Loucy (cell line): ENCODE data around the gene ITGB3.

Experiments used
- H2AFZ ChIP-seq: fragments of 200-600 bp; sonication (generic); 2 replicates; pipeline ENCODE4 v1.6.0; 2016; ENCODE audit warnings: antibody characterized with exemption, mild to moderate bottlenecking, low read length, moderate library complexity
- H3F3A ChIP-seq: fragments of 200-600 bp; 2 replicates; pipeline ENCODE4 v1.6.0; 2016; ENCODE audit warnings: antibody characterized with exemption, low read depth, mild to moderate bottlenecking
- H3K27me3 ChIP-seq: fragments of 200-600 bp; sonication (generic); 2 replicates; pipeline ENCODE4 v1.6.1; 2014; ENCODE audit warnings: low read length, mild to moderate bottlenecking; ENCODE audit not compliant: insufficient read depth, poor library complexity, severe bottlenecking
- H3K36me3 ChIP-seq: fragments of 200-600 bp; sonication (generic); 2 replicates; pipeline ENCODE4 v1.6.1; 2016; ENCODE audit warnings: low read length; ENCODE audit not compliant: insufficient read depth
- H3K4me1 ChIP-seq: fragments of 200-600 bp; sonication (generic); 2 replicates; pipeline ENCODE4 v1.5.1; 2014; ENCODE audit warnings: low read length, mild to moderate bottlenecking; ENCODE audit not compliant: insufficient read depth, poor library complexity, severe bottlenecking
- H3K4me2 ChIP-seq: fragments of 200-600 bp; sonication (generic); 2 replicates; pipeline ENCODE4 v1.6.0; 2014; ENCODE audit warnings: antibody characterized with exemption, low read length, low read depth, mild to moderate bottlenecking; ENCODE audit not compliant: poor library complexity, severe bottlenecking
- H3K4me3 ChIP-seq: fragments of 200-600 bp; sonication (generic); 2 replicates; pipeline ENCODE4 v1.5.1; 2014; ENCODE audit warnings: low read length, mild to moderate bottlenecking, mixed read lengths; ENCODE audit not compliant: poor library complexity, severe bottlenecking
- H3K79me2 ChIP-seq: fragments of 200-600 bp; sonication (generic); 2 replicates; pipeline ENCODE4 v1.6.1; 2014; ENCODE audit warnings: low read length; ENCODE audit not compliant: insufficient read depth
- H3K9ac ChIP-seq: fragments of 200-600 bp; sonication (generic); 2 replicates; pipeline ENCODE4 v1.6.0; 2014; ENCODE audit warnings: mild to moderate bottlenecking, low read depth, low read length, moderate library complexity; ENCODE audit not compliant: poor library complexity, severe bottlenecking
- H3K9me2 ChIP-seq: fragments of 200-600 bp; sonication (generic); replicated peaks from 2 replicates; pipeline ENCODE4 v1.6.1; 2016; ENCODE audit warnings: low read depth, low read length, mixed read lengths
- H3K9me3 ChIP-seq: fragments of 200-600 bp; sonication (generic); 2 replicates; pipeline ENCODE4 v1.6.1; 2014; ENCODE audit warnings: mild to moderate bottlenecking, antibody characterized with exemption, low read length, low read depth; ENCODE audit not compliant: insufficient read depth
- H4K20me1 ChIP-seq: fragments of 200-600 bp; sonication (generic); 2 replicates; pipeline ENCODE4 v1.6.0; 2014; ENCODE audit warnings: antibody characterized with exemption, low read length, mild to moderate bottlenecking; ENCODE audit not compliant: insufficient read depth, poor library complexity, severe bottlenecking
- CTCF ChIP-seq: fragments of 200-600 bp; sonication (generic); conservative IDR thresholded peaks from 2 replicates; pipeline ENCODE4 v1.5.1; 2014; ENCODE audit warnings: mild to moderate bottlenecking, antibody characterized with exemption, low read length
- EZH2phosphoT487 ChIP-seq: fragments of 200-600 bp; IDR thresholded peaks from 2 replicates; pipeline ENCODE4 v1.6.1; 2018; ENCODE audit warnings: antibody characterized with exemption, mild to moderate bottlenecking, moderate library complexity, borderline replicate concordance

Gene ITGB3

GRCh38 chr17:47358652-47359051 is 105.0 kb downstream of the ITGB3 start:
- Histone ChIP-seq H3K4me2 (no peak overlapping the region), H2AFZ (no peak overlapping the region), H4K20me1 (no peaks in the 10 kb centered on the region), H3K9ac (no peak overlapping the region), H3K9me2 (no peaks in the 10 kb centered on the region), H3K9me3 (no peaks in the 10 kb centered on the region), H3F3A (no peaks in the 10 kb centered on the region), H3K79me2 (no peaks in the 10 kb centered on the region), H3K4me1 (no peaks in the 10 kb centered on the region), H3K27me3 (no peaks in the 10 kb centered on the region), H3K36me3 (no peaks in the 10 kb centered on the region), H3K4me3 (no peak overlapping the region)
- TF ChIP-seq EZH2phosphoT487 (no peak), CTCF (no peak)
